GM12878 (cell line): ENCODE measurements around the gene HHAT. TPM values are rescaled to one million over a fixed set of nuclear protein-coding genes. Genes with fewer than 3 reads are reported as not detected.

ENCODE experiments used
- ATAC-seq: fragments of 200-7000 bp; cut with Tn5 transposase; 3 replicates; pipeline ENCODE4 v1.9.1; 2020; ENCODE audit warnings: mild to moderate bottlenecking, moderate library complexity
- BruUV-seq: library from RNA; stranded (reverse); fragments of 400-500 nt; replicated peaks from 2 replicates; lab custom pipeline; 2021; lab: Mats Ljungman, UMichigan
- CTCF ChIA-PET: fragments of 300-600 bp; sonication (Branson Sonifier 250); formaldehyde crosslinking; extraction: SDS; loops from one replicate; lab custom pipeline; 2021; ENCODE audit warnings: inconsistent platforms; lab: Yijun Ruan, JAX
- POLR2A ChIA-PET: fragments of 350-600 bp; formaldehyde crosslinking; extraction: SDS; loops from one replicate; lab custom pipeline; 2021; ENCODE audit warnings: inconsistent platforms; lab: Charles Lee
- RAD21 ChIA-PET: fragments of 300-600 bp; sonication (Branson Sonifier 250); formaldehyde crosslinking; loops from one replicate; lab custom pipeline; 2023; ENCODE audit warnings: antibody characterized with exemption; ENCODE audit not compliant: unreplicated experiment; lab: Charles Lee
- SMC1A ChIA-PET: fragments of 300-600 bp; sonication (Branson Sonifier 250); formaldehyde crosslinking; loops from one replicate; lab custom pipeline; 2023; ENCODE audit not compliant: unreplicated experiment, uncharacterized antibody; lab: Charles Lee
- DNase-seq: peaks from one replicate; pipeline ENCODE4 v3.0.0-alpha.2; 2011; ENCODE audit warnings: low read depth, low spot score
- FAIRE-seq: peaks from 3 replicates; lab custom pipeline; 2011; peaks lifted over from hg19 to GRCh38; lab: Jason Lieb, UNC
- H2AFZ ChIP-seq: 2 replicates; pipeline ENCODE4 v1.6.0; 2011; ENCODE audit warnings: low read depth, low read length, control low read depth; ENCODE audit not compliant: control insufficient read depth
- H3K27ac ChIP-seq: 2 replicates; pipeline ENCODE4 v1.5.1; 2011; ENCODE audit warnings: control low read depth; ENCODE audit not compliant: control insufficient read depth, insufficient read depth
- H3K27me3 ChIP-seq, 2 experiments: replicated peaks in 1 of 2; 2 replicates each; pipeline versions ENCODE4 v1.6.0 to v1.6.1; 2011; ENCODE audit warnings: low read length in 1 of 2; ENCODE audit not compliant: control insufficient read depth in 2 of 2, insufficient read depth in 2 of 2
- H3K36me3 ChIP-seq, 2 experiments: 2 replicates each; pipeline ENCODE4 v1.5.1; 2011; ENCODE audit warnings: low read length in 1 of 2; ENCODE audit not compliant: control insufficient read depth in 2 of 2, insufficient read depth in 2 of 2
- H3K4me1 ChIP-seq: 2 replicates; pipeline ENCODE4 v1.6.1; 2011; ENCODE audit warnings: mild to moderate bottlenecking, low read length, moderate library complexity, mixed read lengths; ENCODE audit not compliant: control insufficient read depth, insufficient read depth
- H3K4me2 ChIP-seq: 2 replicates; pipeline ENCODE4 v1.6.0; 2011; ENCODE audit warnings: control low read depth; ENCODE audit not compliant: control insufficient read depth, insufficient read depth
- H3K4me3 ChIP-seq: fragments of 200-600 bp; sonication (generic); 2 replicates; pipeline ENCODE4 v1.5.1; 2016
- H3K79me2 ChIP-seq: 2 replicates; pipeline ENCODE4 v1.6.0; 2011; ENCODE audit warnings: low read length; ENCODE audit not compliant: control insufficient read depth, insufficient read depth
- H3K9ac ChIP-seq: 2 replicates; pipeline ENCODE4 v1.8.0; 2011; ENCODE audit warnings: low read length, control low read depth, mixed read lengths; ENCODE audit not compliant: control insufficient read depth, insufficient read depth
- H3K9me3 ChIP-seq: replicated peaks from 3 replicates; pipeline ENCODE4 v1.5.1; 2011; ENCODE audit warnings: mild to moderate bottlenecking, low read length; ENCODE audit not compliant: control insufficient read depth, insufficient read depth
- H4K20me1 ChIP-seq: 2 replicates; pipeline ENCODE4 v1.6.0; 2011; ENCODE audit not compliant: control insufficient read depth, insufficient read depth
- ASH2L ChIP-seq: fragments of 300-600, 200-600 bp; sonication (generic); IDR thresholded peaks from 2 replicates; pipeline ENCODE4 v1.6.1; 2017; ENCODE audit warnings: low read depth, mild to moderate bottlenecking, borderline replicate concordance
- BRCA1 ChIP-seq: IDR thresholded peaks from 2 replicates; pipeline ENCODE4 v1.6.1; 2011; ENCODE audit warnings: low read depth, low read length, improper control_type of control experiment
- CBX5 ChIP-seq: sonication (generic); IDR thresholded peaks from 2 replicates; pipeline ENCODE4 v1.6.1; 2016; ENCODE audit warnings: low read depth, moderate library complexity, mild to moderate bottlenecking, inconsistent platforms
- CHD1 ChIP-seq: IDR thresholded peaks from 2 replicates; pipeline ENCODE4 v1.6.1; 2012; ENCODE audit warnings: low read depth, low read length, improper control_type of control experiment
- CHD2 ChIP-seq: IDR thresholded peaks from 2 replicates; pipeline ENCODE4 v1.6.1; 2011; ENCODE audit warnings: low read depth, low read length, improper control_type of control experiment, borderline replicate concordance
- CREM ChIP-seq: IDR thresholded peaks from 2 replicates; pipeline ENCODE4 v1.6.1; 2014; ENCODE audit warnings: antibody characterized with exemption, low read depth
- GABPA ChIP-seq: IDR thresholded peaks from 2 replicates; pipeline ENCODE4 v1.6.1; 2014; ENCODE audit warnings: antibody characterized with exemption, low read depth, mild to moderate bottlenecking, inconsistent platforms
- HDGF ChIP-seq: fragments of 450-650 bp; IDR thresholded peaks from 2 replicates; pipeline ENCODE4 v1.6.1; 2016; ENCODE audit warnings: antibody characterized with exemption
- MTA3 ChIP-seq: IDR thresholded peaks from 2 replicates; pipeline ENCODE4 v1.6.1; 2012; ENCODE audit warnings: low read length, inconsistent platforms, borderline replicate concordance
- RB1 ChIP-seq: fragments of 450-650 bp; formaldehyde crosslinking; IDR thresholded peaks from 2 replicates; pipeline ENCODE4 v1.6.1; 2017; ENCODE audit warnings: mild to moderate bottlenecking, borderline replicate concordance
- TARDBP ChIP-seq: IDR thresholded peaks from 2 replicates; pipeline ENCODE4 v1.6.1; 2016; ENCODE audit warnings: borderline replicate concordance
- TCF3 ChIP-seq: IDR thresholded peaks from 2 replicates; pipeline ENCODE4 v1.6.1; 2012; ENCODE audit warnings: low read depth, mild to moderate bottlenecking, low read length, borderline replicate concordance; ENCODE audit not compliant: insufficient read depth
- WRNIP1 ChIP-seq: IDR thresholded peaks from 2 replicates; pipeline ENCODE4 v1.6.1; 2011; ENCODE audit warnings: low read depth, low read length, improper control_type of control experiment, borderline replicate concordance
- WGBS: methylation state at CpG from one replicate; pipeline ENCODE4 v1.1.6; 2016; ENCODE audit warnings: low lambda C conversion rate; ENCODE audit not compliant: insufficient replicate concordance, insufficient coverage; ENCODE audit errors: missing lambda C conversion rate; 5-methylcytosine and 5-hydroxymethylcytosine counted together
- in situ Hi-C: fragments of 300-500 bp; cut with MboI; formaldehyde crosslinking; loops from 9 replicates; pipeline ENCODE4 v1.14.3; 2018; ENCODE audit warnings: mixed read lengths
- intact Hi-C: fragments of 100-400 bp; cut with micrococcal nuclease; formaldehyde crosslinking; loops from one replicate; pipeline ENCODE4 v1.14.2; 2022; ENCODE audit not compliant: unreplicated experiment
- polyA plus RNA-seq, 11 experiments: library from polyadenylated mRNA; depleted of rRNA in 4 of 11; unstranded in 6 of 11; stranded (reverse) in 5 of 11; fragments of >200 nt; fragmentation: Nextera tagmentation in 4 of 11; fragmentation: Illumina TruSeq in 1 of 11; extraction: Ambion mirVana in 4 of 11; extraction: Trizol in 1 of 11; gene quantifications; 1 replicate in 1 of 11; 2 replicates in 10 of 11; pipeline versions ENCODE4 v1.2.1 to v1.2.3, GENCODE V29; 2011 to 2016; ENCODE audit warnings: inconsistent platforms in 2 of 11, missing spikeins in 2 of 11, low read depth in 1 of 11
- total RNA-seq, 4 experiments: library from RNA; depleted of rRNA in 3 of 4; stranded (reverse); fragments of >200 nt in 3 of 4; fragmentation: Illumina TruSeq in 1 of 4; extraction: Trizol in 1 of 4; gene quantifications; 2 replicates each; pipeline versions ENCODE4 v1.2.1 to v1.2.3, GENCODE V29; 2013 to 2021
- TF ChIP-seq, protein P1 (sequence below): fragments of 450-650 bp; conservative IDR thresholded peaks from 2 replicates; pipeline ENCODE4 v1.6.1; 2017; ENCODE audit warnings: mild to moderate bottlenecking, moderate library complexity
- TF ChIP-seq, protein P2 (sequence below): fragments of 450-650 bp; IDR thresholded peaks from 2 replicates; pipeline ENCODE4 v1.6.1; 2017; ENCODE audit warnings: borderline replicate concordance
- TF ChIP-seq, protein P3 (sequence below): IDR thresholded peaks from 2 replicates; pipeline ENCODE4 v1.6.1; 2012; ENCODE audit warnings: low read depth, low read length, improper control_type of control experiment

HHAT gene
- total and polyA plus RNA-seq, 10 of the 15 experiments (the other 5 are each of a cell fraction or from before 2014, with no cell fraction given), result 1.2 to 37.6 (median 2.6) TPM

DNA sequence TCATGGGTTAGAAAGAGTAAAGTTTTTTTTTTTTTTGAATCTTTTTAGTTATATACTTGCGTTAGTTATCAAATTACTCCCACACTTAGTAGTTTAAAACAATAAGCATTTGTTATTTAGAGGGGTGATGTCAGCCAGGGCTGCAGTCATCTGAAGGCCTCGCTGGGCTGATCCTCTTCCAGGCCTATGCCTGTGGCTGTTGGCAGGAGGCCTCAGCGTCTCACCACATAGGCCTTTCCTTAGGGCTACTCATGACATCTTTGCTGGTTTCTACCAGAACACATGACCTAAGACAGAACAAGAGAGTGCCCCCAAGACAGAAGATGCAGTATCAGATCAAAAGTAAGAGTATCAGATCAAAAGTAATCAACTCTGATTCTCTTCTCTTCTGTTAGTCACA is 167.4 kb downstream of the HHAT start:
- no TSS peak for BruUV-seq
- no peak for TF ChIP-seq GABPA
- no peak for TF ChIP-seq TCF3
- no peak for TF ChIP-seq CBX5
- TF ChIP-seq TARDBP, result no peak
- Histone ChIP-seq H3K9ac (no peak overlapping the region), H3K4me3 (no peak overlapping the region), H3K27me3 (no peaks in the 10 kb centered on the region), H4K20me1 (no peaks in the 10 kb centered on the region), H3K27ac (no peak overlapping the region), H3K36me3 (no peaks in the 10 kb centered on the region), H3K4me1 (no peaks in the 10 kb centered on the region), H3K4me2 (no peak overlapping the region), H3K9me3 (no peaks in the 10 kb centered on the region), H2AFZ (no peak overlapping the region), H3K79me2 (no peaks in the 10 kb centered on the region)
- CTCF ChIA-PET, result no interaction called here
- intact Hi-C loops, result no loop called here
- in situ Hi-C loops, result no loop called here
- no peak for DNase-seq
- RAD21 ChIA-PET, result no interaction called here
- no peak for FAIRE-seq
- WGBS, result 58% methylated on average over 3 of the region's 3 CpGs
- SMC1A ChIA-PET, result no interaction called here
- POLR2A ChIA-PET, result interaction anchor here (0.7 kb wide), 1 partner anchor 660 kb away, joined by 3 read pairs; no protein-coding TSS in a partner anchor
- ATAC-seq, result no peak

DNA sequence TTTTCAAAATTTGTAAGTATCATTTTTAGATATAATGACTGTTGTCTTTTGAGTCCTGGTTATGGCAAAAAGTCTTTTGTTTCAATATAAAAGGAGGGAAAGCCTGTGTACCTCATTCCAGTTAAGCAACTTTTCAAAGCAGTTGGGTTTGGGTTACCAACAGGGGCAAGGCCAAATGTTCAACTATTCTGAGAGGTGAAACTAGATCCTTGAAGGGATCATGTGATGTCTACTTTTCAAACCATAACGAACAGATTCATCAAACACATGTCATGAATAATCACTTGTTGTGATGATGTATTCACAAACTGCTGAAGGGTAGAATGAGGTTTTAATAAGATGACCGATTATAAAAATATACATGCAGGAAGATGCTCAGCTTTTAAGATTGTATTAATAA is 171.3 kb downstream of the HHAT start:
- Histone ChIP-seq H3K27ac (no peak overlapping the region), H3K4me1 (no peaks in the 10 kb centered on the region), H3K4me2 (no peak overlapping the region), H3K36me3 (no peaks in the 10 kb centered on the region), H3K9ac (no peak overlapping the region), H3K9me3 (no peaks in the 10 kb centered on the region), H3K4me3 (no peak overlapping the region), H3K27me3 (no peaks in the 10 kb centered on the region), H4K20me1 (no peaks in the 10 kb centered on the region), H3K79me2 (no peaks in the 10 kb centered on the region), H2AFZ (no peak overlapping the region)
- BruUV-seq, result no TSS peak
- WGBS, result 40% methylated on average over 2 of the region's 2 CpGs
- ChIA-PET RAD21 (no interaction called here), SMC1A (interaction anchor here (0.8 to 1.4 kb wide), 2 partner anchors 9 to 13 kb away, joined by 3 read pairs; no protein-coding TSS in a partner anchor), CTCF (interaction anchor here (0.7 to 1.1 kb wide), 3 partner anchors 14 to 87 kb away, joined by 3 read pairs; no protein-coding TSS in a partner anchor), POLR2A (no interaction called here)
- intact Hi-C loops, result no loop called here
- no peak for ATAC-seq
- no peak for FAIRE-seq
- DNase-seq, result no peak
- in situ Hi-C loops, result no loop called here
- TF ChIP-seq HDGF (no peak), BRCA1 (no peak), CHD1 (no peak), CREM (no peak), CHD2 (no peak), ASH2L (no peak), MTA3 (no peak), WRNIP1 (no peak), RB1 (no peak)
- TF ChIP-seq, protein P1, sequence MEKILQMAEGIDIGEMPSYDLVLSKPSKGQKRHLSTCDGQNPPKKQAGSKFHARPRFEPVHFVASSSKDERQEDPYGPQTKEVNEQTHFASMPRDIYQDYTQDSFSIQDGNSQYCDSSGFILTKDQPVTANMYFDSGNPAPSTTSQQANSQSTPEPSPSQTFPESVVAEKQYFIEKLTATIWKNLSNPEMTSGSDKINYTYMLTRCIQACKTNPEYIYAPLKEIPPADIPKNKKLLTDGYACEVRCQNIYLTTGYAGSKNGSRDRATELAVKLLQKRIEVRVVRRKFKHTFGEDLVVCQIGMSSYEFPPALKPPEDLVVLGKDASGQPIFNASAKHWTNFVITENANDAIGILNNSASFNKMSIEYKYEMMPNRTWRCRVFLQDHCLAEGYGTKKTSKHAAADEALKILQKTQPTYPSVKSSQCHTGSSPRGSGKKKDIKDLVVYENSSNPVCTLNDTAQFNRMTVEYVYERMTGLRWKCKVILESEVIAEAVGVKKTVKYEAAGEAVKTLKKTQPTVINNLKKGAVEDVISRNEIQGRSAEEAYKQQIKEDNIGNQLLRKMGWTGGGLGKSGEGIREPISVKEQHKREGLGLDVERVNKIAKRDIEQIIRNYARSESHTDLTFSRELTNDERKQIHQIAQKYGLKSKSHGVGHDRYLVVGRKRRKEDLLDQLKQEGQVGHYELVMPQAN, result no peak
- TF ChIP-seq, protein P2, sequence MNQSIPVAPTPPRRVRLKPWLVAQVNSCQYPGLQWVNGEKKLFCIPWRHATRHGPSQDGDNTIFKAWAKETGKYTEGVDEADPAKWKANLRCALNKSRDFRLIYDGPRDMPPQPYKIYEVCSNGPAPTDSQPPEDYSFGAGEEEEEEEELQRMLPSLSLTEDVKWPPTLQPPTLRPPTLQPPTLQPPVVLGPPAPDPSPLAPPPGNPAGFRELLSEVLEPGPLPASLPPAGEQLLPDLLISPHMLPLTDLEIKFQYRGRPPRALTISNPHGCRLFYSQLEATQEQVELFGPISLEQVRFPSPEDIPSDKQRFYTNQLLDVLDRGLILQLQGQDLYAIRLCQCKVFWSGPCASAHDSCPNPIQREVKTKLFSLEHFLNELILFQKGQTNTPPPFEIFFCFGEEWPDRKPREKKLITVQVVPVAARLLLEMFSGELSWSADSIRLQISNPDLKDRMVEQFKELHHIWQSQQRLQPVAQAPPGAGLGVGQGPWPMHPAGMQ, result no peak
- TF ChIP-seq, protein P3, sequence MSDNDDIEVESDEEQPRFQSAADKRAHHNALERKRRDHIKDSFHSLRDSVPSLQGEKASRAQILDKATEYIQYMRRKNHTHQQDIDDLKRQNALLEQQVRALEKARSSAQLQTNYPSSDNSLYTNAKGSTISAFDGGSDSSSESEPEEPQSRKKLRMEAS, result no peak
